B cell (primary cell): Measurements from ENCODE around the gene ZNF618.

Source experiments
- CTCF ChIP-seq: fragments of 200-600 bp; IDR thresholded peaks from one replicate; pipeline ENCODE4 v1.8.0; 2022; ENCODE audit warnings: antibody characterized with exemption, mild to moderate bottlenecking
- EZH2 ChIP-seq: IDR thresholded peaks from 2 replicates; pipeline ENCODE4 v1.6.1; 2012; ENCODE audit warnings: borderline replicate concordance, low read depth, mild to moderate bottlenecking, moderate library complexity, low read length; ENCODE audit not compliant: insufficient read depth, poor library complexity, severe bottlenecking

- TF ChIP-seq CTCF, result no peak
- no peak for TF ChIP-seq EZH2
Observed at GRCh38 chr9:113903514-113904077, 27.5 kb downstream of the ZNF618 start.
